Measurements from ENCODE around the gene IL27RA. TPM values are rescaled to one million over a fixed set of nuclear protein-coding genes. Genes with fewer than 3 reads are reported as not detected.
"Not testable (repeated sequence)": the region's sequence is repeated elsewhere in the genome, so short reads cannot be mapped to it uniquely, and the experiment has no call there.

The IL27RA gene
- total RNA-seq, 5 donors from 2014 or later (not counting 1 experiment from before 2014, with no cell fraction given) = 44.2 to 82.4 (median 66.5) TPM

DNA sequence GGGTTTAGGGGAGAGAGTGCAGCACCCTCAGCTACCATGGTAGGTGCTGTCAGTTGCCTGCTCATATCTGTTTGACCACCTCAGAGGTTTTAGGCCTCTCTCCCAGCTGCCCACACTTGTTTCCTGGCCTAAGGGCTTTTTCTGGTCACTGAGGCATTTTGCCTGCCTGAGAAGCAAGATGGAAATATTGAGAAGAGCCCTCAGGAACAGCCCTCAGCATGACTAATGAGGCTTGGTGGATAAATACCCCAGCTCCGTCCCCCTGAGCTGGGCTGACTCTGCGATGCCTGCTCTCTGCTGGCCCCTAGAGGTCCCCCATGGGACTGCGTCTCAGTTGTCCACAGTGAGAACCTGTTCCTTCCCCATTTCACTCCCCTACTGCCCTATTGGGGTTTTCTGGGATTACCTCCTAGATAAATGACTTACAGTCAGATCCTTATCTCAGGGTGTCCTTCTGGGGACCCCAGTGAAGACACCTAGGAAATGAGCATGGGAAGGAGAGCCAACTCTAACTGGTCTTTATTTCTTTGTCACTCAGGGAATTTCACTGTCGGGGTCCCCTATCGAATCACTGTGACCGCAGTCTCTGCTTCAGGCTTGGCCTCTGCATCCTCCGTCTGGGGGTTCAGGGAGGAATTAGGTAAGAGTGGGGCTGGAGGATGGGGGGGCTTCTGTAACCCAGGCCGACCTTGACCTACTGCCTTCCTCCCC lies 17.0 kb downstream of the IL27RA start:
- WGBS (ENCODE audit: insufficient coverage) = 83% methylated on average over 3 of the region's 8 CpGs
- peaks cover 22 to 80% of the 10 kb centered on the region in 2 donors for H3K36me3 ChIP-seq (ENCODE audit: control insufficient read depth in 2 of 2, extremely low read depth in 1 of 2, insufficient read depth in 1 of 2, low read length in 1 of 2)
- Mint-ChIP-seq H3K4me1 (no peaks in the 10 kb centered on the region), H3K9me3 (no peaks in the 10 kb centered on the region), H3K27ac (peak overlapping the region; percentile 32 to 34), H3K4me3 (no peak overlapping the region), H3K36me3 (peaks cover 35% of the 10 kb centered on the region), H3K27me3 (no peaks in the 10 kb centered on the region)
- peak overlapping the region; percentile 34 for H3K27ac ChIP-seq (ENCODE audit: low read length)
- no peaks in the 10 kb centered on the region for H3K27me3 ChIP-seq (replicated peaks in 1 of 2; ENCODE audit: control insufficient read depth in 2 of 2, extremely low read depth in 1 of 2, insufficient read depth in 2 of 2, low read length in 1 of 2)
- CTCF ChIA-PET = interaction anchor here (0.6 to 1.9 kb wide), 13 partner anchors 11 to 1033 kb away, joined by 3 to 8 read pairs (median 4); partner anchors contain the start of genes DCAF15 (in 1 of the 2) and IL27RA (in 1 of the 2)
- POLR2A ChIA-PET = interaction anchor here (0.6 to 0.9 kb wide), 4 partner anchors 10 to 405 kb away, joined by 3 to 10 read pairs (median 5); no protein-coding TSS in a partner anchor
- no peaks in the 10 kb centered on the region for H3K9me3 ChIP-seq
- H3K4me1 ChIP-seq (ENCODE audit: control insufficient read depth in 1 of 2, extremely low read depth in 1 of 2, insufficient read depth in 2 of 2, low read length in 2 of 2) = peaks cover 0 to 2% of the 10 kb centered on the region in 2 experiments
- DNase-seq = peak; percentile 28 to 83 (median 69)
- ATAC-seq (replicated peaks in 1 of 4) = peak; percentile 77 to 85 (median 82)
- H3K4me3 ChIP-seq (ENCODE audit: control insufficient read depth in 1 of 2, extremely low read depth in 1 of 2, low read length in 1 of 2) = no peak overlapping the region

DNA sequence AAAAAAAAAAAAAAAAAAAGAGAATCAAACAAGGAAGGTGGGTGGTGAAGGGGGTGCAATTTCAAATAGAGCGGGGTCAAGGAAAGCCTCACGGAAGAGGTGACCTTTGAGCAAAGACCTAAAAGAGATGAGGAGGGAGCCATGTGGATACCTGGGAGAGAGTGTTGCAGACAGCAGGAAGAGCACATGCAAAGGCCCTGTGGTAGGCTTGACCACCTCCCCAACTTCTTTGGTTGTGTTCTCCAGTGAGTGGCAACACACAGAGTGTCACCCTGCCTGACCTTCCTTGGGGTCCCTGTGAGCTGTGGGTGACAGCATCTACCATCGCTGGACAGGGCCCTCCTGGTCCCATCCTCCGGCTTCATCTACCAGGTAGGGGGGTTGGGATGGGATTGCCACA lies 18.9 kb downstream of the IL27RA start:
- CTCF ChIA-PET = interaction anchor here in 1 of 2 donors (0.6 kb wide), 1 partner anchor 53 kb away, joined by 8 read pairs; no protein-coding TSS in a partner anchor
- H3K27ac Mint-ChIP-seq = no peak overlapping the region
- peaks cover 35% of the 10 kb centered on the region for H3K36me3 Mint-ChIP-seq
- POLR2A ChIA-PET = no interaction called here
- no peaks in the 10 kb centered on the region for H3K27me3 Mint-ChIP-seq
- Histone ChIP-seq H3K27ac (ENCODE audit: low read length) (no peak overlapping the region), H3K36me3 (ENCODE audit: control insufficient read depth in 2 of 2, extremely low read depth in 1 of 2, insufficient read depth in 1 of 2, low read length in 1 of 2) (peaks cover 18 to 65% of the 10 kb centered on the region in 2 donors), H3K27me3 (replicated peaks in 1 of 2; ENCODE audit: control insufficient read depth in 2 of 2, extremely low read depth in 1 of 2, insufficient read depth in 2 of 2, low read length in 1 of 2) (no peaks in the 10 kb centered on the region), H3K4me3 (ENCODE audit: control insufficient read depth in 1 of 2, extremely low read depth in 1 of 2, low read length in 1 of 2) (no peak overlapping the region), H3K4me1 (ENCODE audit: control insufficient read depth in 1 of 2, extremely low read depth in 1 of 2, insufficient read depth in 2 of 2, low read length in 2 of 2) (peaks cover 0 to 2% of the 10 kb centered on the region in 2 experiments), H3K9me3 (no peaks in the 10 kb centered on the region)
- ATAC-seq (replicated peaks in 1 of 4) (no peak), DNase-seq (no peak)
- H3K9me3 Mint-ChIP-seq = no peaks in the 10 kb centered on the region
- H3K4me1 Mint-ChIP-seq = peaks cover 0 to 14% (median 0%) of the 10 kb centered on the region in 3 donors
- WGBS (ENCODE audit: insufficient coverage) = 97% methylated on average over 3 of the region's 4 CpGs
- no peak overlapping the region for H3K4me3 Mint-ChIP-seq

DNA sequence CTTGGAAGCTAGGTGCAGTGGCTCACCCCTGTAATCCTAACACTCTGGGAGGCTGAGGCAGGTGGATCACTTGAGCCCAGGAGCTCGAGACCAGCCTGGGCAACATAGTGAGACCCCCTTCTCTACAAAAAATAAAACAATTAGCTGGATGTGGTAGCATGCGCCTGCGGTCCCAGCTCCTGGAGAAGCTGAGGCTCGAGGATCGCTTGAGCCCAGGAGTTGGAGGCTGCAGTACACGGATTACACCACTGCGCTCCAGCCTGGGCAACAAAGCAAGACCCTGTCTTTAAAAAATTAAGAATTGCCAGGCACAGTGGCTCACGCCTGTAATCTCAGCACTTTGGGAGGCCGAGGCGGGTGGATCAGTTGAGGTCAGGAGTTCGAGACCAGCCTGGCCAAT lies 19.4 kb downstream of the IL27RA start:
- H3K9me3 Mint-ChIP-seq; H3K9me3 ChIP-seq; ATAC-seq (replicated peaks in 1 of 4); H3K27ac Mint-ChIP-seq; DNase-seq; POLR2A ChIA-PET; H3K27me3 Mint-ChIP-seq; H3K4me3 Mint-ChIP-seq; H3K4me3 ChIP-seq (ENCODE audit: control insufficient read depth in 1 of 2, extremely low read depth in 1 of 2, low read length in 1 of 2); H3K27me3 ChIP-seq (replicated peaks in 1 of 2; ENCODE audit: control insufficient read depth in 2 of 2, extremely low read depth in 1 of 2, insufficient read depth in 2 of 2, low read length in 1 of 2); H3K27ac ChIP-seq (ENCODE audit: low read length); H3K4me1 ChIP-seq (ENCODE audit: control insufficient read depth in 1 of 2, extremely low read depth in 1 of 2, insufficient read depth in 2 of 2, low read length in 2 of 2): not testable (repeated sequence)
- Mint-ChIP-seq H3K36me3 (peaks cover 32% of the 10 kb centered on the region), H3K4me1 (peaks cover 0 to 16% (median 0%) of the 10 kb centered on the region in 3 donors)
- 97% methylated on average over 9 of the region's 11 CpGs for WGBS (ENCODE audit: insufficient coverage)
- CTCF ChIA-PET = interaction anchor here in 1 of 2 donors (0.6 kb wide), 1 partner anchor 152 kb away, joined by 4 read pairs; no protein-coding TSS in a partner anchor
- H3K36me3 ChIP-seq (ENCODE audit: control insufficient read depth in 2 of 2, extremely low read depth in 1 of 2, insufficient read depth in 1 of 2, low read length in 1 of 2) = peaks cover 18 to 63% of the 10 kb centered on the region in 2 donors

DNA sequence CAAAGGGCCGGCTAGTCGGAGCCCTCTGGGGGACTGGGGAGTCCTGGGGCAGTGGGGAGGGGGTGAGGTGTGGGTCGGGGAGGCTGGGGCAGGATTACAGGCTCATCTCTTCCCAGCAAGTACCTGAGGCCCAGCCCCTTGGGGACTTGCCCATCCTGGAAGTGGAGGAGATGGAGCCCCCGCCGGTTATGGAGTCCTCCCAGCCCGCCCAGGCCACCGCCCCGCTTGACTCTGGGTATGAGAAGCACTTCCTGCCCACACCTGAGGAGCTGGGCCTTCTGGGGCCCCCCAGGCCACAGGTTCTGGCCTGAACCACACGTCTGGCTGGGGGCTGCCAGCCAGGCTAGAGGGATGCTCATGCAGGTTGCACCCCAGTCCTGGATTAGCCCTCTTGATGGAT lies 20.4 kb downstream of the IL27RA start:
- DNase-seq (no peak), ATAC-seq (replicated peaks in 1 of 4) (no peak)
- peaks cover 16 to 55% of the 10 kb centered on the region in 2 donors for H3K36me3 ChIP-seq (ENCODE audit: control insufficient read depth in 2 of 2, extremely low read depth in 1 of 2, insufficient read depth in 1 of 2, low read length in 1 of 2)
- Mint-ChIP-seq H3K27ac (no peak overlapping the region), H3K4me1 (peaks cover 0 to 16% (median 3%) of the 10 kb centered on the region in 3 donors), H3K36me3 (peaks cover 29% of the 10 kb centered on the region), H3K4me3 (no peak overlapping the region), H3K27me3 (no peaks in the 10 kb centered on the region), H3K9me3 (no peaks in the 10 kb centered on the region)
- CTCF ChIA-PET = interaction anchor here in 1 of 2 donors (0.6 kb wide), 1 partner anchor 225 kb away, joined by 3 read pairs; no protein-coding TSS in a partner anchor
- H3K4me3 ChIP-seq (ENCODE audit: control insufficient read depth in 1 of 2, extremely low read depth in 1 of 2, low read length in 1 of 2) = no peak overlapping the region
- POLR2A ChIA-PET = no interaction called here
- no peaks in the 10 kb centered on the region for H3K9me3 ChIP-seq
- H3K27me3 ChIP-seq (replicated peaks in 1 of 2; ENCODE audit: control insufficient read depth in 2 of 2, extremely low read depth in 1 of 2, insufficient read depth in 2 of 2, low read length in 1 of 2) = peaks cover 0 to 8% of the 10 kb centered on the region in 2 experiments
- peaks cover 0 to 1% of the 10 kb centered on the region in 2 experiments for H3K4me1 ChIP-seq (ENCODE audit: control insufficient read depth in 1 of 2, extremely low read depth in 1 of 2, insufficient read depth in 2 of 2, low read length in 2 of 2)
- H3K27ac ChIP-seq (ENCODE audit: low read length) = no peak overlapping the region
- WGBS (ENCODE audit: insufficient coverage) = 79% methylated on average over 6 of the region's 9 CpGs

DNA sequence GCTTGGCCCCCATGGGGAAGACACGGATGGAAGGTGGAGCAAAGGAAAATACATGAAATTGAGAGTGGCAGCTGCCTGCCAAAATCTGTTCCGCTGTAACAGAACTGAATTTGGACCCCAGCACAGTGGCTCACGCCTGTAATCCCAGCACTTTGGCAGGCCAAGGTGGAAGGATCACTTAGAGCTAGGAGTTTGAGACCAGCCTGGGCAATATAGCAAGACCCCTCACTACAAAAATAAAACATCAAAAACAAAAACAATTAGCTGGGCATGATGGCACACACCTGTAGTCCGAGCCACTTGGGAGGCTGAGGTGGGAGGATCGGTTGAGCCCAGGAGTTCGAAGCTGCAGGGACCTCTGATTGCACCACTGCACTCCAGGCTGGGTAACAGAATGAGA lies 20.9 kb downstream of the IL27RA start:
- peak overlapping the region in 1 of 2 donors; percentile 6 for H3K27ac Mint-ChIP-seq
- no peaks in the 10 kb centered on the region for H3K27me3 Mint-ChIP-seq
- Histone ChIP-seq H3K36me3 (ENCODE audit: control insufficient read depth in 2 of 2, extremely low read depth in 1 of 2, insufficient read depth in 1 of 2, low read length in 1 of 2) (peaks cover 16 to 54% of the 10 kb centered on the region in 2 donors), H3K4me1 (ENCODE audit: control insufficient read depth in 1 of 2, extremely low read depth in 1 of 2, insufficient read depth in 2 of 2, low read length in 2 of 2) (peaks cover 0 to 4% of the 10 kb centered on the region in 2 experiments), H3K27me3 (replicated peaks in 1 of 2; ENCODE audit: control insufficient read depth in 2 of 2, extremely low read depth in 1 of 2, insufficient read depth in 2 of 2, low read length in 1 of 2) (peaks cover 0 to 11% of the 10 kb centered on the region in 2 experiments), H3K4me3 (ENCODE audit: control insufficient read depth in 1 of 2, extremely low read depth in 1 of 2, low read length in 1 of 2) (no peak overlapping the region), H3K27ac (ENCODE audit: low read length) (no peak overlapping the region), H3K9me3 (no peaks in the 10 kb centered on the region)
- DNase-seq = no peak
- 100% methylated on average over 2 of the region's 6 CpGs for WGBS (ENCODE audit: insufficient coverage)
- H3K4me1 Mint-ChIP-seq = peaks cover 0 to 16% (median 3%) of the 10 kb centered on the region in 3 donors
- CTCF ChIA-PET = interaction anchor here (0.5 to 0.6 kb wide), 3 partner anchors 104 to 1480 kb away, joined by 3 to 4 read pairs (median 3); no protein-coding TSS in a partner anchor
- H3K9me3 Mint-ChIP-seq = no peaks in the 10 kb centered on the region
- ATAC-seq (replicated peaks in 1 of 4) = no peak
- POLR2A ChIA-PET = no interaction called here
- peaks cover 29% of the 10 kb centered on the region for H3K36me3 Mint-ChIP-seq
- no peak overlapping the region for H3K4me3 Mint-ChIP-seq

DNA sequence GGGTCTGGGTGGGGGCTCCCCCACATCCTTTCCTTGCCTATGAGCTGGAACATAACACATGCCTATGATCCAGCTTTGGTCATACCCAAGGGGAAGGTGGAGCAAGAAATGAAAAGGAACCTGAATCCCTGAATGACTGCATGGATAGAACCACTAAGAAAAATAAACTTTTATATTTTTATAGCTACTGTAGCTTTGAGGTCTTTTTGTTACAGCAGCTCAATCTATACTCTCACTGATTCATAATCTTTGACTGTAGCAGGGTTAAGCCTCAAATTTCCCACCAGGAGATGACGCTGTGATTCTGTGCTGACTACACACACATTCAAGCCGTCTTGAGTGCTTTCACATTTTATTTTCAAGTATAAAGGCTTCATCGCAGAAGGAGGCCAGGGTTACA lies 21.5 kb downstream of the IL27RA start:
- Histone ChIP-seq H3K36me3 (ENCODE audit: control insufficient read depth in 2 of 2, extremely low read depth in 1 of 2, insufficient read depth in 1 of 2, low read length in 1 of 2) (peaks cover 16 to 51% of the 10 kb centered on the region in 2 donors), H3K27me3 (replicated peaks in 1 of 2; ENCODE audit: control insufficient read depth in 2 of 2, extremely low read depth in 1 of 2, insufficient read depth in 2 of 2, low read length in 1 of 2) (peaks cover under 1 to 16% of the 10 kb centered on the region in 2 experiments), H3K9me3 (no peaks in the 10 kb centered on the region), H3K27ac (ENCODE audit: low read length) (no peak overlapping the region), H3K4me3 (ENCODE audit: control insufficient read depth in 1 of 2, extremely low read depth in 1 of 2, low read length in 1 of 2) (no peak overlapping the region), H3K4me1 (ENCODE audit: control insufficient read depth in 1 of 2, extremely low read depth in 1 of 2, insufficient read depth in 2 of 2, low read length in 2 of 2) (peaks cover 3 to 9% of the 10 kb centered on the region in 2 experiments)
- 88% methylated on average over 3 of the region's 3 CpGs for WGBS (ENCODE audit: insufficient coverage)
- POLR2A ChIA-PET = no interaction called here
- ATAC-seq (replicated peaks in 1 of 4) (no peak), DNase-seq (no peak)
- peak overlapping the region in 1 of 2 donors; percentile 52 for H3K27ac Mint-ChIP-seq
- H3K27me3 Mint-ChIP-seq = peaks cover 4 to 5% of the 10 kb centered on the region in 2 donors
- peaks cover 4 to 22% (median 8%) of the 10 kb centered on the region in 3 donors for H3K4me1 Mint-ChIP-seq
- no peaks in the 10 kb centered on the region for H3K9me3 Mint-ChIP-seq
- CTCF ChIA-PET = interaction anchor here (0.5 to 0.6 kb wide), 3 partner anchors 91 to 1479 kb away, joined by 3 to 4 read pairs (median 3); no protein-coding TSS in a partner anchor
- H3K36me3 Mint-ChIP-seq = peaks cover 29% of the 10 kb centered on the region
- no peak overlapping the region for H3K4me3 Mint-ChIP-seq
